KMS-11 (cell line): Measurements from ENCODE around the gene SMARCB1.

Experiments
- H2AFZ ChIP-seq: fragments of 200-600 bp; sonication (generic); 2 replicates; pipeline ENCODE4 v1.6.1; 2016; ENCODE audit warnings: antibody characterized with exemption, mixed run types, low read depth
- H3K27ac ChIP-seq: fragments of 200-600 bp; sonication (generic); 2 replicates; pipeline ENCODE4 v1.6.1; 2016; ENCODE audit warnings: mild to moderate bottlenecking, mixed run types
- H3K27me3 ChIP-seq: fragments of 200-600 bp; sonication (generic); 2 replicates; pipeline ENCODE4 v1.6.1; 2017; ENCODE audit warnings: mild to moderate bottlenecking, low read depth, mixed run types, moderate library complexity; ENCODE audit not compliant: insufficient read depth
- H3K36me3 ChIP-seq: fragments of 200-600 bp; sonication (generic); 2 replicates; pipeline ENCODE4 v1.6.1; 2017; ENCODE audit warnings: mild to moderate bottlenecking, mixed run types; ENCODE audit not compliant: insufficient read depth
- H3K4me1 ChIP-seq: fragments of 200-600 bp; sonication (generic); 2 replicates; pipeline ENCODE4 v1.6.1; 2016; ENCODE audit warnings: mild to moderate bottlenecking, low read depth, mixed run types; ENCODE audit not compliant: poor library complexity, severe bottlenecking
- H3K4me2 ChIP-seq: fragments of 200-600 bp; sonication (generic); 2 replicates; pipeline ENCODE4 v1.7.0; 2016; ENCODE audit warnings: mild to moderate bottlenecking, mixed run types
- H3K4me3 ChIP-seq: fragments of 200-600 bp; sonication (generic); IDR thresholded peaks from 2 replicates; pipeline ENCODE4 v1.6.1; 2017; ENCODE audit warnings: low read depth, low read length, mixed read lengths; ENCODE audit not compliant: insufficient read depth
- H3K79me2 ChIP-seq: fragments of 200-600 bp; sonication (generic); 2 replicates; pipeline ENCODE4 v1.6.1; 2016; ENCODE audit warnings: low read depth, mixed run types; ENCODE audit not compliant: insufficient read depth
- H3K9ac ChIP-seq: fragments of 200-600 bp; sonication (generic); 2 replicates; pipeline ENCODE4 v1.6.1; 2016; ENCODE audit warnings: mild to moderate bottlenecking, mixed run types
- H4K20me1 ChIP-seq: fragments of 200-600 bp; sonication (generic); 2 replicates; pipeline ENCODE4 v1.6.1; 2016; ENCODE audit warnings: mild to moderate bottlenecking, mixed run types; ENCODE audit not compliant: insufficient read depth
- CTCF ChIP-seq: fragments of 200-600 bp; sonication (generic); conservative IDR thresholded peaks from 2 replicates; pipeline ENCODE4 v1.6.1; 2017; ENCODE audit warnings: low read depth, mild to moderate bottlenecking, antibody characterized with exemption, low read length, moderate library complexity, mixed read lengths

The SMARCB1 gene

GRCh38 chr22:23752750-23753149 is 34.0 kb upstream of the SMARCB1 start:
- Histone ChIP-seq H3K9ac (no peak overlapping the region), H3K27ac (no peak overlapping the region), H2AFZ (no peak overlapping the region), H3K4me1 (peaks cover 16% of the 10 kb centered on the region), H3K4me3 (no peak overlapping the region), H3K36me3 (no peaks in the 10 kb centered on the region), H3K4me2 (no peak overlapping the region), H3K27me3 (no peaks in the 10 kb centered on the region), H4K20me1 (no peaks in the 10 kb centered on the region), H3K79me2 (no peaks in the 10 kb centered on the region)
- TF ChIP-seq CTCF, result no peak

- no peak overlapping the region for H3K4me3 ChIP-seq
- no peak overlapping the region for H3K27ac ChIP-seq
- no peaks in the 10 kb centered on the region for H3K79me2 ChIP-seq
- peaks cover 16% of the 10 kb centered on the region for H3K4me1 ChIP-seq
- H4K20me1 ChIP-seq, result no peaks in the 10 kb centered on the region
- no peak overlapping the region for H2AFZ ChIP-seq
- no peak for TF ChIP-seq CTCF
- no peaks in the 10 kb centered on the region for H3K36me3 ChIP-seq
- no peaks in the 10 kb centered on the region for H3K27me3 ChIP-seq
- H3K4me2 ChIP-seq, result no peak overlapping the region
- H3K9ac ChIP-seq, result no peak overlapping the region
These were observed 33.4 kb upstream of the SMARCB1 start for GRCh38 chr22:23753385-23753784.

- Histone ChIP-seq H3K4me3 (no peak within 1 kb of the TSS), H3K4me2 (no peak within 1 kb of the TSS), H4K20me1 (no peaks in the 10 kb centered on the region), H3K27me3 (no peaks in the 10 kb centered on the region), H3K79me2 (no peaks in the 10 kb centered on the region), H3K27ac (no peak within 1 kb of the TSS), H3K9ac (no peak within 1 kb of the TSS), H3K4me1 (peaks cover 16% of the 10 kb centered on the region), H3K36me3 (no peaks in the 10 kb centered on the region), H2AFZ (no peak within 1 kb of the TSS)
- TF ChIP-seq CTCF, result no peak
These were observed 32.4 kb upstream of the SMARCB1 start, which contains the start of gene VPREB3 for GRCh38 chr22:23754220-23754919. Gene VPREB3 (minus strand): TSS chr22:23754425. CDS start chr22:23754363, 62 bp downstream.

- Histone ChIP-seq H3K79me2 (no peaks in the 10 kb centered on the region), H4K20me1 (no peaks in the 10 kb centered on the region), H3K4me3 (no peak overlapping the region), H3K4me2 (no peak overlapping the region), H2AFZ (no peak overlapping the region), H3K36me3 (no peaks in the 10 kb centered on the region), H3K9ac (no peak overlapping the region), H3K27ac (no peak overlapping the region), H3K4me1 (peaks cover 12% of the 10 kb centered on the region), H3K27me3 (no peaks in the 10 kb centered on the region)
- no peak for TF ChIP-seq CTCF
These were observed 31.7 kb upstream of the SMARCB1 start for GRCh38 chr22:23754980-23755636.
